Measurements from ENCODE around the gene TBL1X.
A peak's percentile ranks its signal among the peaks of the same experiment; 100 is the strongest.
"Not testable (repeated sequence)": the region's sequence is repeated elsewhere in the genome, so short reads cannot be mapped to it uniquely, and the experiment has no call there.

The TBL1X gene

GRCh38 chrX:9464435-9465371 is at the start of gene TBL1X:
Gene TBL1X (plus strand): TSS chrX:9465058. CDS start chrX:9653587, 188,529 bp downstream.
- peak; percentile 12 to 27 (median 18) for DNase-seq

- DNase-seq: no peak
Measured at GRCh38 chrX:9416562-9417348, 48.1 kb upstream of the TBL1X start.

- no peak for DNase-seq
Measured at GRCh38 chrX:9418262-9418661, 46.6 kb upstream of the TBL1X start.

GRCh38 chrX:9420275-9421265 is 44.3 kb upstream of the TBL1X start:
- no peak for DNase-seq

GRCh38 chrX:9429767-9430166 is 35.1 kb upstream of the TBL1X start:
- no peak for DNase-seq

GRCh38 chrX:9430346-9430921 is 34.4 kb upstream of the TBL1X start:
- DNase-seq: no peak

GRCh38 chrX:9431281-9431680 is 33.6 kb upstream of the TBL1X start:
- no peak for DNase-seq

GRCh38 chrX:9433596-9433995 is 31.3 kb upstream of the TBL1X start:
- DNase-seq: no peak

GRCh38 chrX:9434051-9434550 is 30.8 kb upstream of the TBL1X start:
- no peak for DNase-seq

- DNase-seq: not testable (repeated sequence)
Measured at GRCh38 chrX:9435086-9435485, 29.8 kb upstream of the TBL1X start.

GRCh38 chrX:9436812-9437211 is 28.0 kb upstream of the TBL1X start:
- no peak for DNase-seq

GRCh38 chrX:9438933-9439494 is 25.8 kb upstream of the TBL1X start:
- no peak for DNase-seq

- no peak for DNase-seq
Measured at GRCh38 chrX:9440116-9440844, 24.6 kb upstream of the TBL1X start.

- DNase-seq: no peak
Measured at GRCh38 chrX:9442056-9442455, 22.8 kb upstream of the TBL1X start.

GRCh38 chrX:9443327-9443726 is 21.5 kb upstream of the TBL1X start:
- DNase-seq: no peak

GRCh38 chrX:9447906-9448305 is 17.0 kb upstream of the TBL1X start:
- no peak for DNase-seq

- no peak for DNase-seq
Measured at GRCh38 chrX:9456250-9457074, 8.4 kb upstream of the TBL1X start.

- DNase-seq: not testable (repeated sequence)
Measured at GRCh38 chrX:9458034-9458433, 6.8 kb upstream of the TBL1X start.

- no peak for DNase-seq
Measured at GRCh38 chrX:9458516-9459078, 6.3 kb upstream of the TBL1X start.
